Suprapubic skin (tissue), 4 donors: ENCODE results near the gene LRP1B. TPM values are rescaled to one million over a fixed set of nuclear protein-coding genes. Genes with fewer than 3 reads are reported as not detected.
"Not testable (repeated sequence)": the region's sequence is repeated elsewhere in the genome, so short reads cannot be mapped to it uniquely, and the experiment has no call there.

Source experiments
- DNase-seq, 2 donors: peaks; one replicate each; pipeline ENCODE4 v3.0.0-alpha.2; 2019; ENCODE audit warnings: low spot score in 2 of 2
- H3K27ac ChIP-seq: fragments of 200-600 bp; sonication (generic); one replicate; pipeline ENCODE4 v1.5.1; 2019
- H3K27me3 ChIP-seq: fragments of 200-600 bp; sonication (generic); one replicate; pipeline ENCODE4 v1.5.1; 2019
- H3K36me3 ChIP-seq: fragments of 200-600 bp; sonication (generic); one replicate; pipeline ENCODE4 v1.5.1; 2019
- H3K4me1 ChIP-seq: fragments of 200-600 bp; sonication (generic); one replicate; pipeline ENCODE4 v1.5.1; 2019
- H3K4me3 ChIP-seq: fragments of 200-600 bp; sonication (generic); one replicate; pipeline ENCODE4 v1.5.1; 2019; ENCODE audit warnings: mild to moderate bottlenecking
- H3K9me3 ChIP-seq: fragments of 200-600 bp; sonication (generic); one replicate; pipeline ENCODE4 v1.5.1; 2019
- CTCF ChIP-seq, 2 donors: fragments of 200-600 bp in 1 of 2; fragments of 450-650 bp in 1 of 2; sonication (generic) in 1 of 2; IDR thresholded peaks; one replicate each; pipeline ENCODE4 v1.5.1; 2016 to 2019; ENCODE audit warnings: antibody characterized with exemption in 2 of 2, mild to moderate bottlenecking in 1 of 2, moderate library complexity in 1 of 2
- EP300 ChIP-seq: sonication (generic); formaldehyde crosslinking; IDR thresholded peaks from one replicate; pipeline ENCODE4 v1.6.1; 2017; ENCODE audit warnings: antibody characterized with exemption
- POLR2A ChIP-seq, 2 donors: fragments of 450-650 bp; IDR thresholded peaks; one replicate each; pipeline ENCODE4 v1.6.1; 2017; ENCODE audit warnings: antibody characterized with exemption in 2 of 2, mild to moderate bottlenecking in 2 of 2, moderate library complexity in 2 of 2
- POLR2AphosphoS5 ChIP-seq, 3 donors: sonication (generic); formaldehyde crosslinking; IDR thresholded peaks; one replicate each; pipeline ENCODE4 v1.6.1; 2017; ENCODE audit warnings: antibody characterized with exemption in 3 of 3
- WGBS: methylation state at CpG from one replicate; pipeline ENCODE4 v1.1.5; 2018; 5-methylcytosine and 5-hydroxymethylcytosine counted together
- total RNA-seq, 4 donors: library from RNA; depleted of rRNA; stranded (reverse); fragments of >200 nt; gene quantifications; one replicate each; pipeline ENCODE4 v1.1.0, GENCODE V29; 2016

The LRP1B gene
- total RNA-seq, 4 donors from 2014 or later, result 0.11 to 2.7 (median 1.3) TPM

- H3K4me3 ChIP-seq, result no peak overlapping the region
- no peak for TF ChIP-seq CTCF (IDR thresholded peaks at IDR 0.05)
- TF ChIP-seq POLR2A (IDR thresholded peaks at IDR 0.05), result no peak
- TF ChIP-seq EP300, result no peak
- no peak for TF ChIP-seq POLR2AphosphoS5 (IDR thresholded peaks at IDR 0.05)
Measured at GRCh38 chr2:140288213-140288612, 1842.6 kb downstream of the LRP1B start.

GRCh38 chr2:140286377-140286776 lies 1844.4 kb downstream of the LRP1B start:
- Histone ChIP-seq H3K9me3 (no peaks in the 10 kb centered on the region), H3K36me3 (no peaks in the 10 kb centered on the region), H3K4me3 (no peak overlapping the region), H3K27me3 (no peaks in the 10 kb centered on the region), H3K27ac (no peak overlapping the region), H3K4me1 (no peaks in the 10 kb centered on the region)
- 72% methylated on average over 1 of the region's 1 CpG for WGBS
- no peak for TF ChIP-seq POLR2AphosphoS5 (IDR thresholded peaks at IDR 0.05)
- TF ChIP-seq CTCF (IDR thresholded peaks at IDR 0.05), result no peak
- TF ChIP-seq POLR2A (IDR thresholded peaks at IDR 0.05), result no peak
- no peak for TF ChIP-seq EP300
- DNase-seq, result no peak

More at GRCh38 chr2:140288213-140288612, 1842.6 kb downstream of the LRP1B start:
- no peaks in the 10 kb centered on the region for H3K27me3 ChIP-seq
- no peak for DNase-seq
- H3K4me1 ChIP-seq, result no peaks in the 10 kb centered on the region
- H3K9me3 ChIP-seq, result no peaks in the 10 kb centered on the region
- no peak overlapping the region for H3K27ac ChIP-seq
- no peaks in the 10 kb centered on the region for H3K36me3 ChIP-seq
- WGBS, result 55% methylated on average over 2 of the region's 2 CpGs

- H3K27me3 ChIP-seq, H3K4me3 ChIP-seq, DNase-seq, H3K9me3 ChIP-seq, H3K4me1 ChIP-seq, H3K27ac ChIP-seq, H3K36me3 ChIP-seq: not testable (repeated sequence)
- 90% methylated on average over 5 of the region's 5 CpGs for WGBS
Measured at GRCh38 chr2:140277344-140277743, 1853.5 kb downstream of the LRP1B start.

- Histone ChIP-seq H3K4me1 (no peaks in the 10 kb centered on the region), H3K27me3 (no peaks in the 10 kb centered on the region), H3K4me3 (no peak overlapping the region), H3K9me3 (no peaks in the 10 kb centered on the region), H3K27ac (no peak overlapping the region), H3K36me3 (no peaks in the 10 kb centered on the region)
- no peak for DNase-seq
- WGBS, result 81% methylated on average over 1 of the region's 1 CpG
- no peak for TF ChIP-seq EP300
- TF ChIP-seq POLR2A (IDR thresholded peaks at IDR 0.05), result no peak
- no peak for TF ChIP-seq CTCF (IDR thresholded peaks at IDR 0.05)
- TF ChIP-seq POLR2AphosphoS5 (IDR thresholded peaks at IDR 0.05), result no peak
Measured at GRCh38 chr2:140276661-140277060, 1854.2 kb downstream of the LRP1B start.

GRCh38 chr2:140275427-140275826 lies 1855.4 kb downstream of the LRP1B start:
- Histone ChIP-seq H3K27me3 (no peaks in the 10 kb centered on the region), H3K36me3 (no peaks in the 10 kb centered on the region), H3K27ac (no peak overlapping the region), H3K9me3 (no peaks in the 10 kb centered on the region), H3K4me1 (no peaks in the 10 kb centered on the region), H3K4me3 (no peak overlapping the region)
- 64% methylated on average over 7 of the region's 7 CpGs for WGBS
- no peak for DNase-seq
- TF ChIP-seq CTCF (IDR thresholded peaks at IDR 0.05) (no peak), EP300 (no peak), POLR2AphosphoS5 (IDR thresholded peaks at IDR 0.05) (no peak), POLR2A (IDR thresholded peaks at IDR 0.05) (no peak)

- WGBS, result 58% methylated on average over 5 of the region's 5 CpGs
- Histone ChIP-seq H3K4me3 (no peak overlapping the region), H3K36me3 (no peaks in the 10 kb centered on the region), H3K4me1 (no peaks in the 10 kb centered on the region), H3K27ac (no peak overlapping the region), H3K9me3 (no peaks in the 10 kb centered on the region), H3K27me3 (no peaks in the 10 kb centered on the region)
- no peak for DNase-seq
- TF ChIP-seq CTCF (IDR thresholded peaks at IDR 0.05) (no peak), POLR2A (IDR thresholded peaks at IDR 0.05) (no peak), EP300 (no peak), POLR2AphosphoS5 (IDR thresholded peaks at IDR 0.05) (no peak)
Measured at GRCh38 chr2:140274891-140275290, 1855.9 kb downstream of the LRP1B start.
